HL-60 (cell line): ENCODE measurements around the gene C1orf21.

Experiments used
- CTCF ChIP-seq: IDR thresholded peaks from one replicate; pipeline ENCODE4 v1.5.1; 2011; ENCODE audit warnings: low read length, control low read depth, inconsistent platforms; ENCODE audit not compliant: insufficient read depth
- POLR2AphosphoS5 ChIP-seq: IDR thresholded peaks from 2 replicates; pipeline ENCODE4 v1.6.1; 2012; ENCODE audit warnings: low read depth
- REST ChIP-seq: IDR thresholded peaks from 2 replicates; pipeline ENCODE4 v1.6.1; 2012; ENCODE audit warnings: low read depth; ENCODE audit not compliant: insufficient replicate concordance
- SPI1 ChIP-seq: IDR thresholded peaks from 2 replicates; pipeline ENCODE4 v1.6.1; 2012; ENCODE audit warnings: low read depth, mild to moderate bottlenecking, borderline replicate concordance

GRCh38 chr1:184393962-184394361 lies 7.1 kb downstream of the C1orf21 start:
- TF ChIP-seq CTCF (no peak), REST (no peak), SPI1 (no peak), POLR2AphosphoS5 (no peak)
